Umbilical cord (tissue), 2 donors: ENCODE data around the gene PLA2G2E. TPM values are rescaled to one million over a fixed set of nuclear protein-coding genes. Genes with fewer than 3 reads are reported as not detected.
A peak's percentile ranks its signal among the peaks of the same experiment; 100 is the strongest.

Source experiments
- DNase-seq: peaks from one replicate; pipeline ENCODE4 v3.0.0-alpha.2; 2015; ENCODE audit warnings: low spot score
- total RNA-seq: library from RNA; depleted of rRNA; stranded (reverse); fragments of >200 nt; gene quantifications from one replicate; pipeline ENCODE4 v1.2.3, GENCODE V29; 2014; ENCODE audit warnings: low replicate concordance; ENCODE audit not compliant: insufficient read depth

The PLA2G2E gene
- total RNA-seq, result not detected

GRCh38 chr1:19923137-19923952 lies at the start of gene PLA2G2E:
TSS of gene PLA2G2E (minus strand) at chr1:19923617. CDS start at chr1:19923559, 58 bp downstream.
- no peak for DNase-seq

GRCh38 chr1:19971664-19972063 lies 48.2 kb upstream of the PLA2G2E start:
- DNase-seq, result no peak

- DNase-seq, result peak; percentile 67
Observed at GRCh38 chr1:19969898-19970660, 46.7 kb upstream of the PLA2G2E start.

GRCh38 chr1:19967808-19968207 lies 44.4 kb upstream of the PLA2G2E start:
- no peak for DNase-seq

GRCh38 chr1:19964542-19964941 lies 41.1 kb upstream of the PLA2G2E start:
- no peak for DNase-seq

- no peak for DNase-seq
Observed at GRCh38 chr1:19963636-19964035, 40.2 kb upstream of the PLA2G2E start.

GRCh38 chr1:19960591-19960990 lies 37.2 kb upstream of the PLA2G2E start:
- DNase-seq, result no peak

GRCh38 chr1:19957779-19958178 lies 34.4 kb upstream of the PLA2G2E start:
- no peak for DNase-seq

- no peak for DNase-seq
Observed at GRCh38 chr1:19955534-19956170, 32.2 kb upstream of the PLA2G2E start.

- DNase-seq, result no peak
Observed at GRCh38 chr1:19954059-19954458, 30.6 kb upstream of the PLA2G2E start.

- no peak for DNase-seq
Observed at GRCh38 chr1:19949016-19949415, 25.6 kb upstream of the PLA2G2E start.

- DNase-seq, result no peak
Observed at GRCh38 chr1:19946971-19947370, 23.6 kb upstream of the PLA2G2E start.

- no peak for DNase-seq
Observed at GRCh38 chr1:19946331-19946751, 22.9 kb upstream of the PLA2G2E start.

GRCh38 chr1:19945914-19946313 lies 22.5 kb upstream of the PLA2G2E start:
- no peak for DNase-seq

- DNase-seq, result no peak
Observed at GRCh38 chr1:19942657-19943056, 19.2 kb upstream of the PLA2G2E start.

GRCh38 chr1:19942088-19942487 lies 18.7 kb upstream of the PLA2G2E start:
- peak; percentile 50 for DNase-seq

GRCh38 chr1:19941206-19941568 lies 17.8 kb upstream of the PLA2G2E start:
- no peak for DNase-seq

GRCh38 chr1:19940486-19941205 lies 17.2 kb upstream of the PLA2G2E start:
- no peak for DNase-seq

GRCh38 chr1:19938472-19938871 lies 15.1 kb upstream of the PLA2G2E start:
- peak; percentile 57 for DNase-seq

GRCh38 chr1:19936061-19936750 lies 12.8 kb upstream of the PLA2G2E start:
- DNase-seq, result no peak

- DNase-seq, result no peak
Observed at GRCh38 chr1:19934336-19934735, 10.9 kb upstream of the PLA2G2E start.
